ENCODE results near the gene SLITRK3. TPM values are rescaled to one million over a fixed set of nuclear protein-coding genes. Genes with fewer than 3 reads are reported as not detected.

The SLITRK3 gene, protein sequence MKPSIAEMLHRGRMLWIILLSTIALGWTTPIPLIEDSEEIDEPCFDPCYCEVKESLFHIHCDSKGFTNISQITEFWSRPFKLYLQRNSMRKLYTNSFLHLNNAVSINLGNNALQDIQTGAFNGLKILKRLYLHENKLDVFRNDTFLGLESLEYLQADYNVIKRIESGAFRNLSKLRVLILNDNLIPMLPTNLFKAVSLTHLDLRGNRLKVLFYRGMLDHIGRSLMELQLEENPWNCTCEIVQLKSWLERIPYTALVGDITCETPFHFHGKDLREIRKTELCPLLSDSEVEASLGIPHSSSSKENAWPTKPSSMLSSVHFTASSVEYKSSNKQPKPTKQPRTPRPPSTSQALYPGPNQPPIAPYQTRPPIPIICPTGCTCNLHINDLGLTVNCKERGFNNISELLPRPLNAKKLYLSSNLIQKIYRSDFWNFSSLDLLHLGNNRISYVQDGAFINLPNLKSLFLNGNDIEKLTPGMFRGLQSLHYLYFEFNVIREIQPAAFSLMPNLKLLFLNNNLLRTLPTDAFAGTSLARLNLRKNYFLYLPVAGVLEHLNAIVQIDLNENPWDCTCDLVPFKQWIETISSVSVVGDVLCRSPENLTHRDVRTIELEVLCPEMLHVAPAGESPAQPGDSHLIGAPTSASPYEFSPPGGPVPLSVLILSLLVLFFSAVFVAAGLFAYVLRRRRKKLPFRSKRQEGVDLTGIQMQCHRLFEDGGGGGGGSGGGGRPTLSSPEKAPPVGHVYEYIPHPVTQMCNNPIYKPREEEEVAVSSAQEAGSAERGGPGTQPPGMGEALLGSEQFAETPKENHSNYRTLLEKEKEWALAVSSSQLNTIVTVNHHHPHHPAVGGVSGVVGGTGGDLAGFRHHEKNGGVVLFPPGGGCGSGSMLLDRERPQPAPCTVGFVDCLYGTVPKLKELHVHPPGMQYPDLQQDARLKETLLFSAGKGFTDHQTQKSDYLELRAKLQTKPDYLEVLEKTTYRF
- total RNA-seq = not detected in 2 replicates

- Mint-ChIP-seq H3K27ac (no peak within 1 kb of the TSS), H3K36me3 (ENCODE audit: low read depth) (no peaks in the 10 kb centered on the region), H3K9me3 (no peaks in the 10 kb centered on the region), H3K4me1 (peaks cover 8% of the 10 kb centered on the region), H3K4me3 (peak within 1 kb of the TSS; percentile 6), H3K27me3 (peaks cover 59% of the 10 kb centered on the region)
- no peak for DNase-seq
- intact Hi-C loops (cut with micrococcal nuclease) = no loop called here
Measured at GRCh38 chr3:165195640-165196576, at the start of gene SLITRK3. Gene SLITRK3, minus strand, starts transcription at chr3:165196384. Its CDS starts 5,554 bp downstream, at chr3:165190830.

DNA sequence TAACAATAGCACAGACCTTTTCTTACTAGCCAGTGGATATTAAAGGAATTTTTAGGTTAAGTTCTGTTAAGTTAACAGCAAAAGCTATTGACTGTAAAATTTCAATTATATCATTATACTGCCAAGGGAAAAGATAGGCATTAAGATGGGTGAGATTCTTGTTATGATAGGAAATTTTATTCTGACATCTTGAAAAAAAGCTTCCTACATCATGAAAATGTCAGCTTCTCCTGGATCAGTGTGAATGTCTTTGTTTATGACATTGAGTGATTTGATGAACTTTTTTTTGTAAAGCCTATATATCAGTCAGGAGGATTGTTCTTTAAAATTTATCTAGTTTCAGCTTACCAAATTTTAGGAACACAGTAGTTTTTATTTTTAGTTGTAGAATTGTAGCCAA, 47.4 kb upstream of the SLITRK3 start:
- DNase-seq = no peak
- Mint-ChIP-seq H3K9me3 (no peaks in the 10 kb centered on the region), H3K4me3 (no peak overlapping the region), H3K36me3 (ENCODE audit: low read depth) (no peaks in the 10 kb centered on the region), H3K4me1 (no peaks in the 10 kb centered on the region), H3K27me3 (no peaks in the 10 kb centered on the region), H3K27ac (no peak overlapping the region)
- intact Hi-C loops (cut with micrococcal nuclease) = no loop called here

GRCh38 chr3:165233501-165234195, 37.5 kb upstream of the SLITRK3 start:
- Mint-ChIP-seq H3K9me3 (no peaks in the 10 kb centered on the region), H3K4me3 (no peak overlapping the region), H3K27me3 (no peaks in the 10 kb centered on the region), H3K27ac (no peak overlapping the region), H3K36me3 (ENCODE audit: low read depth) (no peaks in the 10 kb centered on the region), H3K4me1 (no peaks in the 10 kb centered on the region)
- DNase-seq = no peak
- intact Hi-C loops (cut with micrococcal nuclease) = no loop called here

DNA sequence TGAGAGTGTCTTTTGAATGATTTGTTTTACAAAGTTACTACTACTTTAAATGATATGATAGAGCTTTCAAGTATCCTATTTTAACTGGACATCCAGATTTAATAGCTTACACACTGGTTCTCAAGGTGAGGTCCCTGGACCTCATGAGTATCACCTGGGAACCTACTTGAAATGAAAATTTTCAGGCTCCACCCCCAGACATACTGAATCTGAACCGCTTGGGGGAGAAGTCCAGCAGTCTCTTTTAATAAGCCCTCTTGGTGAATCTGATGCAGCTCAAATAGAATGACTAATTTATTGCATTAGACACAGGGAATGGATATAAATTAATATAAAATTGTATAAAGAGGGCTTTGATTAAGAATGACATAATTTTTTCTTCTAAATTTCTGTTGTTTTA, 29.4 kb upstream of the SLITRK3 start:
- Mint-ChIP-seq H3K27ac (no peak overlapping the region), H3K4me1 (no peaks in the 10 kb centered on the region), H3K9me3 (no peaks in the 10 kb centered on the region), H3K36me3 (ENCODE audit: low read depth) (no peaks in the 10 kb centered on the region), H3K4me3 (no peak overlapping the region), H3K27me3 (no peaks in the 10 kb centered on the region)
- no peak for DNase-seq
- intact Hi-C loops (cut with micrococcal nuclease) = no loop called here

DNA sequence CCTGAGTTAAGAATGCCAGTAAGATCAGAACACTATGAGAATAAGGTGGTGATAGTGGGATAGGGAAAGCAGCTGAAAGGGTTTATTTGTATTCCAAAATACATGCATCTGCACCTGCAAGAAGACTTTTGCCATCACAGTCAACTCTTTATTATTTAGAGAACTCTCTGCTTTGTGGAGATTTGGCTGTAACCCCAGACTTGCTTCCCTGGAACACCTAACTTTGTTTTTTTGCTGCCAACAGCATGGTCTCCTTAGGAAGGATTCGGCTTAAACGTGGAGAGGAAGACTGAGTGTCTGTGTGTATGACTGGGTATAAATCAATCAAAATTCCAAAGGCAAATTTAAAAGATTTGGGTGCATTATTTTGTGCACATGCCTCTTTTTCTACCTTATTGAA, 21.6 kb upstream of the SLITRK3 start:
- Mint-ChIP-seq H3K9me3 (no peaks in the 10 kb centered on the region), H3K27ac (no peak overlapping the region), H3K4me3 (no peak overlapping the region), H3K4me1 (no peaks in the 10 kb centered on the region), H3K27me3 (no peaks in the 10 kb centered on the region), H3K36me3 (ENCODE audit: low read depth) (no peaks in the 10 kb centered on the region)
- no peak for DNase-seq
- intact Hi-C loops (cut with micrococcal nuclease) = no loop called here

- Mint-ChIP-seq H3K4me3 (no peak overlapping the region), H3K36me3 (ENCODE audit: low read depth) (no peaks in the 10 kb centered on the region), H3K27ac (no peak overlapping the region), H3K27me3 (peaks cover 7% of the 10 kb centered on the region), H3K4me1 (no peaks in the 10 kb centered on the region), H3K9me3 (no peaks in the 10 kb centered on the region)
- no peak for DNase-seq
- intact Hi-C loops (cut with micrococcal nuclease) = no loop called here
Measured at GRCh38 chr3:165212580-165212979, 16.4 kb upstream of the SLITRK3 start.

GRCh38 chr3:165211721-165212120, 15.5 kb upstream of the SLITRK3 start:
- no peak overlapping the region for H3K27ac Mint-ChIP-seq

GRCh38 chr3:165210727-165211126, 14.5 kb upstream of the SLITRK3 start:
- no peak overlapping the region for H3K27ac Mint-ChIP-seq
- no peak for DNase-seq
- no peaks in the 10 kb centered on the region for H3K9me3 Mint-ChIP-seq
- H3K4me1 Mint-ChIP-seq = peaks cover 3% of the 10 kb centered on the region
- no peak overlapping the region for H3K4me3 Mint-ChIP-seq
- peaks cover 9% of the 10 kb centered on the region for H3K27me3 Mint-ChIP-seq
- intact Hi-C loops (cut with micrococcal nuclease) = no loop called here
- no peaks in the 10 kb centered on the region for H3K36me3 Mint-ChIP-seq (ENCODE audit: low read depth)

More at GRCh38 chr3:165211721-165212120, 15.5 kb upstream of the SLITRK3 start:
- peaks cover 2% of the 10 kb centered on the region for H3K4me1 Mint-ChIP-seq
- H3K9me3 Mint-ChIP-seq = no peaks in the 10 kb centered on the region
- H3K4me3 Mint-ChIP-seq = no peak overlapping the region
- intact Hi-C loops (cut with micrococcal nuclease) = no loop called here
- DNase-seq = no peak
- peaks cover 9% of the 10 kb centered on the region for H3K27me3 Mint-ChIP-seq
- no peaks in the 10 kb centered on the region for H3K36me3 Mint-ChIP-seq (ENCODE audit: low read depth)

GRCh38 chr3:165210132-165210531, 13.9 kb upstream of the SLITRK3 start:
- Mint-ChIP-seq H3K4me3 (no peak overlapping the region), H3K27me3 (peaks cover 9% of the 10 kb centered on the region), H3K36me3 (ENCODE audit: low read depth) (no peaks in the 10 kb centered on the region), H3K27ac (no peak overlapping the region), H3K9me3 (no peaks in the 10 kb centered on the region), H3K4me1 (peaks cover 3% of the 10 kb centered on the region)
- no peak for DNase-seq
- intact Hi-C loops (cut with micrococcal nuclease) = no loop called here

DNA sequence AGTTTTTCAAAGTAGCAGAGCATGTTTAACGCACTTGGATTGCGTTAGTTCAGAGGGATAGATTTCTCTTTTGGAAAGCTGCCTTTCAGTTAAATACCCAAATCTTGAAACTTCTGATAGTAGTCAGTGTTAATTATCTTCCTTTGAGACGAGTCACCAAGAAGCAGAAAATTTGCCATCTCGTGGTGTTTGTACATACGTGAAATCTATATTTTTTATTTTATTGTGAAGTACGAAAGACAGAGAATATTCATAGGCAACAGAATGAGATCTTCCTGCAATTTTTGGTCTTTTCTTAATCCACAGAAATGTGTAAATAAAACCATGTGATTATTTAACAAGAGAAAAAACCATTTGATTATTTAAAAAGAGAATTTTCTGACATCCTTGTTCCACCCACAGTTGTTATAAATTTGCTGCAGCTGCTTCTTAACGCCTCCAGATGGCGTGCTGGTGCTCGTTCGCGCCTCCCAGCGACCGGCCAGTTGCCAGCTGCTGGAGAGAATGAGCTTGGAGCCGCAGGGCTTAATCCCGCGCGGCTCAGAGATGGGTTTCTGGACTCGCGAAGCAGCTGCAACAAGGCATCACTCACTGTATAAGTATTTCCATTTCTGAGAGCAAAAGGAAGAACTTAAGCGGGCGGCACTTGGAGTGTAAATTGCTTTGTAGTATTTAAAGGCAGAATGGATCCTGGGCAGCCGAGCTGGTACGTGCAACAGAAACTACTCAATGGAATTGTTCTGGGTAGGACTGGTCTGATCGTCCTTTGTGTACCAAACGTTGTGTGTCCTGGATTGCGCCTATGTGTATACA, 10.5 kb upstream of the SLITRK3 start:
- Mint-ChIP-seq H3K9me3 (no peaks in the 10 kb centered on the region), H3K27me3 (peaks cover 9% of the 10 kb centered on the region), H3K4me1 (peaks cover 3% of the 10 kb centered on the region), H3K4me3 (peak overlapping the region; percentile 58), H3K36me3 (ENCODE audit: low read depth) (no peaks in the 10 kb centered on the region), H3K27ac (no peak overlapping the region)
- peak; percentile 78 for DNase-seq
- intact Hi-C loops (cut with micrococcal nuclease) = no loop called here

DNA sequence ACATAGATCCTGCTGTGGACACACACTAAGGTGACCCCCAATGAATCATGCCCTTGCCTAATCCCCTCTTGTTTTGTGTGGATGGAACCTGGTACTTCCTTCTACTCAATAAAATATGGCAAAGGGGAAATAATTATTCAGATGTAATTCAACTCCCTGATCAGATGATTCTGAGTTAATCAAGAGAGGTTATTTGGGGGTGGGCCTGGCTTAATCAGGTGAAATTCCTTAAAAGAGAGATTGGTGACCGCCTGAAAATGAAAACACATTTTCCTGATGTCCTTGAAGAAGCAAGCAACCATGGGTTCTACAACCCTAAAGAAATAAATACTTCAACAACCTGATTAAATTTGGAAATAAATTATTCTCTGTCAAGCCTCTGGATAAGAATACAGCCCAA, 8.3 kb upstream of the SLITRK3 start:
- Mint-ChIP-seq H3K4me3 (no peak overlapping the region), H3K27ac (no peak overlapping the region), H3K36me3 (ENCODE audit: low read depth) (no peaks in the 10 kb centered on the region), H3K9me3 (no peaks in the 10 kb centered on the region), H3K27me3 (peaks cover 9% of the 10 kb centered on the region), H3K4me1 (peaks cover 3% of the 10 kb centered on the region)
- no peak for DNase-seq
- intact Hi-C loops (cut with micrococcal nuclease) = no loop called here

DNA sequence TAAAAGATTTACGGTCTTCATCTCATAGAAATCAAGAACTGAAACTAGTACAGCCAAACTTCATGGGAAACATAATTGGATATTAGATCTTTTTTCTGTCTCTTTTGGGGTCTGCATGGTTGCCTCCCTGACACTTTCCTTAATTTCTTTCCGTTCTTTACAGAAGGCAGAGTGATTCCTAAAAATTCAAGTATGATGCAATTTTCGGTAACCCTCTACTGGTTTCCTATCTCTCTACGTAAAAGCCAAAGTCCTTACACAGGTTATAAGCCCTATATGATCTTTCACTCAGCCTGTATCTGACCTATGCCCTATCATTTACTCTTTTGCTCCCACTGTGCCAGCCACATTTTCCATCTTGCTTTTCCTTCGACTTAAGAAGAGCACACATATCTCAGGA, 6.8 kb upstream of the SLITRK3 start:
- intact Hi-C loops (cut with micrococcal nuclease) = no loop called here

More for the DNA sequence above, 6.8 kb upstream of the SLITRK3 start:
- H3K4me3 Mint-ChIP-seq = no peak overlapping the region
- H3K9me3 Mint-ChIP-seq = no peaks in the 10 kb centered on the region
- no peak for DNase-seq
- peaks cover 3% of the 10 kb centered on the region for H3K4me1 Mint-ChIP-seq
- H3K36me3 Mint-ChIP-seq (ENCODE audit: low read depth) = no peaks in the 10 kb centered on the region
- no peak overlapping the region for H3K27ac Mint-ChIP-seq
- H3K27me3 Mint-ChIP-seq = peaks cover 9% of the 10 kb centered on the region

All from activated CD4-positive, alpha-beta T cell treated with anti-CD3 and anti-CD28 coated beads, Interleukin-2, amount 10 ng/mL, durations not matched to agents 24 days and 14 days (primary cell).